Measurements from ENCODE around the gene C21orf91.

C21orf91 gene

GRCh38 chr21:17783481-17784179, 35.5 kb downstream of the C21orf91 start:
- POLR2A ChIA-PET = no interaction called here
- no peak for TF ChIP-seq CTCF (IDR thresholded peaks at IDR 0.05; ENCODE audit: control extremely low read depth, extremely low read depth, low read depth, missing control alignments)
- peak; percentile 19 for DNase-seq (ENCODE audit: extremely low spot score)
- CTCF ChIA-PET = interaction anchor here (1.0 to 1.7 kb wide), 6 partner anchors 8 to 95 kb away, joined by 3 to 5 read pairs (median 3); no protein-coding TSS in a partner anchor

DNA sequence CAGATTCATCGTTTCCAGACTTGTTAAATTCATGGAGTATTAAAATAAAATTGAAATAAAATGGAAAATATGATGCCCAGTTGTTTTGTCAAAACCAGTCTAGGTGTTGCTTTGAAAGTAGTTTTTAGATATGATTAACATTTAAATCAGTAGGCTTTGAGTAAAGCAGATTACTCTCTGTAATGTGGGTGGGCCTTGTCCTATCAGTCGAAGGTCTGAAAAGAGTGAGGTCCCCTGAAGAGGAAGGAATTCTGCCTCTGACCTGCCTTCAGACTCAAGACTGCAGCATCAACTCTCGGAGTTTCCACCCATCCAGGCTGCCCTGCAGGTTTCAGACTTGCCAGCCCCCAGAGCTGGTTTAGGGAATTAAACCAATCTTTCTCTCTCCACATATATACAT, 36.2 kb downstream of the C21orf91 start:
- no peak for DNase-seq (ENCODE audit: extremely low spot score)
- TF ChIP-seq CTCF (IDR thresholded peaks at IDR 0.05; ENCODE audit: control extremely low read depth, extremely low read depth, low read depth, missing control alignments) = no peak
- ChIA-PET POLR2A (no interaction called here), CTCF (interaction anchor here (1.0 to 1.7 kb wide), 4 partner anchors 15 to 94 kb away, joined by 3 to 5 read pairs (median 4); no protein-coding TSS in a partner anchor)

DNA sequence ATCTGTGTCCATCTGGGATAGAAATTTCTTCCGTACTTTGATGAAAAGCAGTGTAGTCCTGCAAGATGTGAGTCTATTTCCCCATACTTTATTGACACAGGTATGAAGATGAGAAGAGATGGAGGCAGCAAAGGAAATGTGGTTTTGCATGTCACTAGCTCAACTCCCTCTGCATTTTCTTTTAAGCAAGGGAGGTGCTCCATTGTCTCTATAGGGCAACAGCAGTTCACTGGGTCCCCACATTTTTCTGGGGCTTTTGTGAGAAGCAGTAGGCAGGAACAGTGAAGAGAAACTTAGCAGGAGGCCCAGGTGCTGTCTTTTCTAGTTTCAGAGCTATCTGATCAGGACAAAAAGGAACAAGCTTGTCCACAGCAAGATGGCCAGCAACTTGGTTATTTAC, 37.1 kb downstream of the C21orf91 start:
- TF ChIP-seq CTCF (IDR thresholded peaks at IDR 0.05; ENCODE audit: control extremely low read depth, extremely low read depth, low read depth, missing control alignments) = no peak
- ChIA-PET CTCF (interaction anchor here (0.9 to 1.9 kb wide), 6 partner anchors 9 to 122 kb away, joined by 3 to 8 read pairs (median 4); no protein-coding TSS in a partner anchor), POLR2A (no interaction called here)
- no peak for DNase-seq (ENCODE audit: extremely low spot score)

- DNase-seq (ENCODE audit: extremely low spot score) = no peak
- no peak for TF ChIP-seq CTCF (IDR thresholded peaks at IDR 0.05; ENCODE audit: control extremely low read depth, extremely low read depth, low read depth, missing control alignments)
- ChIA-PET POLR2A (no interaction called here), CTCF (interaction anchor here (0.9 to 1.9 kb wide), 8 partner anchors 10 to 144 kb away, joined by 3 to 8 read pairs (median 3); no protein-coding TSS in a partner anchor)
These were observed 37.6 kb downstream of the C21orf91 start for GRCh38 chr21:17781524-17781923.

DNA sequence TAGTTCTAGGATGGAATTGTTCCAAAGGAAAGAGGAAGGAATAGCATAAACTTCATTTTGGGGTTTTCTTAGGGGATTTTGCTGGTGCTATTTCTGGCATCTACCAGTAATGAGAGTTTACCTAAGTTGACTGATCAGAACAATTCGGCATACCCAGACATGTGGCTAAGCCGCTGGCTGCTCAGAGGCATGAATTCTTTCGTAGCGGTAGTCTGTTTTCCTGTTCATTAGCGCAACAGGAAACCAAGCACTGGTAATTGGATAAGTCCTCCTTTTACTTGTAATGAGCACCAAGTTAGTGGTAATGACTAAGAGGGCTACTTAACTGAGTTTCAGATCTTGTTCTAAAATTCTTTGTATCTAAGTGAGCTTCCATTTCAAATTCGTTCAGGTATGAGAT, 38.6 kb downstream of the C21orf91 start:
- CTCF ChIA-PET = interaction anchor here (1.1 to 1.9 kb wide), 6 partner anchors 11 to 145 kb away, joined by 3 to 8 read pairs (median 3); no protein-coding TSS in a partner anchor
- POLR2A ChIA-PET = no interaction called here
- DNase-seq (ENCODE audit: extremely low spot score) = peak; percentile 26
- TF ChIP-seq CTCF (IDR thresholded peaks at IDR 0.05; ENCODE audit: control extremely low read depth, extremely low read depth, low read depth, missing control alignments) = no peak

DNA sequence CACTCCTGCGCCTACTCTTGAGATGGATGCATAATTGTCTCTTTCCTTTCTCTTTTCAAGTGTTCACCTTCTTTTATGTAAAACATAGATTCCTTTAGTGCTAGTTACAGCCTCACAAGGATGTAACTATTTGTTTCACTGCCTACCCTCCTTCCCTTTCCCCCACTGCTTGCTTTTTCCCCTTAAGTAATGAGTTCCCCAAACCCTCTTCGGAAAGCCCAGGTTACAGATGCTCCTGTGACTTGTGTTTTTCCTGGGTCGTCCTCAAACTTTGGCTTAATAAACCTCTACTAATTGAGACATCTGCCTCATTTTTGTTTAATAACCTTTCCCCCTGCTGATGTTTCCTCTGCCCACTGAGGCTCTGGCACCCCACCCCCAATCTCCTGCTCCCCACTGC, 39.2 kb downstream of the C21orf91 start:
- no peak for TF ChIP-seq CTCF (IDR thresholded peaks at IDR 0.05; ENCODE audit: control extremely low read depth, extremely low read depth, low read depth, missing control alignments)
- DNase-seq (ENCODE audit: extremely low spot score) = no peak
- CTCF ChIA-PET = interaction anchor here (1.2 kb wide), 1 partner anchor 63 kb away, joined by 3 read pairs; no protein-coding TSS in a partner anchor
- POLR2A ChIA-PET = no interaction called here
